Measurements from ENCODE around the gene ZBED1.

ZBED1 gene

DNA sequence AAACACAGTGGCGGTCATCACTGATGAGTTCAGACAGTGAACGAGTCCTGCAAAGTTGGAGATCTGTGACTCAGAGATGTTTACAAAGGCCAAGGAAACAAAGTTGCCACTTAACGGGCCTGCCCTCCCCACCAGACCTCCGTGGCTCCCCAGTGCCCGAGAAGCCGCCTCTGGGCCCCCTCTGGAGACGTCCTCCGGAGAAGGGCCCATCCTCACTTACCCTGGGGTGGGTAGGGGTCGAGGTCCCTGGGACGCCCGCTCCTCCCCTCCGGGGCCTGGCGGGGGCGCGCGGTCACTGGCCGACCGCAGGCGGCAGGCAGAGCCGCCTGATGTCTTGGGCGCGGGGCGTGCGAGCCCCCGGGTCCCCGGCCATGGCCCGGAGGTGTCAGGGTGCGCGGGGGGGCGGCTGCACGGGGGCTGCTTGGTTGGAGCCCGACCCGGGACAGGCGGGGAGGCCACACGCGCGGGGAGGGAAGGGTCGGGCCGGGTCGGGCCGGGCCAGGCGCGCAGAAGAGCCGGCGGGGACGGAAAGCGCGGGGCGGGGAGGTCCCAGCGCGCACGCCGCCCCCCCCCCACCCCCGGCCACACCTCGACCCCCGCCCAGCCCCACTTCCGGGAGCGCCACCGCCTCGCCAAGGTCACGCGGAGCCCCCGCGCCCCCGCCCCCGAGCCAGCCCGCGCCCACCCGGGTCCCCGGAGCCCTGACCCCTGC lies 529 bp downstream of the ZBED1 start:
- H3K27ac ChIP-seq, result peak overlapping the region; percentile 76
- TF ChIP-seq, protein P1, sequence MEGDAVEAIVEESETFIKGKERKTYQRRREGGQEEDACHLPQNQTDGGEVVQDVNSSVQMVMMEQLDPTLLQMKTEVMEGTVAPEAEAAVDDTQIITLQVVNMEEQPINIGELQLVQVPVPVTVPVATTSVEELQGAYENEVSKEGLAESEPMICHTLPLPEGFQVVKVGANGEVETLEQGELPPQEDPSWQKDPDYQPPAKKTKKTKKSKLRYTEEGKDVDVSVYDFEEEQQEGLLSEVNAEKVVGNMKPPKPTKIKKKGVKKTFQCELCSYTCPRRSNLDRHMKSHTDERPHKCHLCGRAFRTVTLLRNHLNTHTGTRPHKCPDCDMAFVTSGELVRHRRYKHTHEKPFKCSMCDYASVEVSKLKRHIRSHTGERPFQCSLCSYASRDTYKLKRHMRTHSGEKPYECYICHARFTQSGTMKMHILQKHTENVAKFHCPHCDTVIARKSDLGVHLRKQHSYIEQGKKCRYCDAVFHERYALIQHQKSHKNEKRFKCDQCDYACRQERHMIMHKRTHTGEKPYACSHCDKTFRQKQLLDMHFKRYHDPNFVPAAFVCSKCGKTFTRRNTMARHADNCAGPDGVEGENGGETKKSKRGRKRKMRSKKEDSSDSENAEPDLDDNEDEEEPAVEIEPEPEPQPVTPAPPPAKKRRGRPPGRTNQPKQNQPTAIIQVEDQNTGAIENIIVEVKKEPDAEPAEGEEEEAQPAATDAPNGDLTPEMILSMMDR (conservative IDR thresholded peaks at IDR 0.05), result peak; percentile 22; the same call in 1 of the 2 replicates
- TF ChIP-seq ZFX (IDR thresholded peaks at IDR 0.05), result peak; percentile 54

DNA sequence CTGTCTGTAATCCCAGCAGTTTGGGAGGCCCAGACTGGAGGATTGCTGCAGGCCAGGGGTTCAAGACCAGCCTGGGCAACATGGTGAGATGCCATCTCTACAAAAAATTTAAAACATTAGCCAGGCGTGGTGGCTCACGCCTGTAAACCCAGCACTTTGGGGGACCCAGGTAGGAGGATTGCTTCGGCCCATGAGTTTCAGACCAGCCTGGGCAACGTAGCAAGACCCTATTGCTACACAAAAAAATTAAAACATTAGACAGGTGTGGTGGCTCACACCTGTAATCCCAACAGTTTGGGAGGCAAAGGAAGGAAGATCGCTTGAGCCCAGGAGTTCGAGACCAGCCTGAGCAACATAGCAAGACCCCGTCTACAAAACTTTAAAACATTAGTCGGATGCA lies 1.3 kb downstream of the ZBED1 start:
- no peak overlapping the region for H3K27ac ChIP-seq
- TF ChIP-seq, protein P1 (conservative IDR thresholded peaks at IDR 0.05), result no peak
- no peak for TF ChIP-seq ZFX (IDR thresholded peaks at IDR 0.05)

DNA sequence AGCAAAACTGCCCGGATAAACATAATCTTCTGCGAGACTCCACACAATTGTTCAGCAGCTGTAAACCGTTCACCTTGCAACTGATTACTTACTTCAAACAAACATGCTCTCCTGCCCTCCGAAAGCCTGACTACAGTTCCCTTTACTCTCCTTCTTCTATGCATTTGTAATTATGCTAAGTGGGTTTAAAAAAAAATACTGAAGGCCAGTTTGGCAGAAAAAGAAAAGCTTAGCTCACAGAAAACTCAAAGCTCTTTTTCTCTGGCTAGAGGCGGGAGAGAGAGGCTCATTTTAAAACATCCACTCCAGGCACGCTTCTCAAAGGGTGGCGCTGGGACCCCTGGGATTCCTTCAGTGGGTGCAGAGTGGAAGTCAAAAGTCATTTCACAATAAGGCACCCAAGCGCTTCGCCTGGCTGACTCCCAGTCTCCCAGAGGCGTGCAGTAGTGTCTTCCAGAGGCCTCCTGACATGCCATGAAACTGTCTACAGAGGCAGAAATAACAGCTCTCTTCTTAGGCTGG lies 1.9 kb downstream of the ZBED1 start:
- H3K27ac ChIP-seq, result no peak overlapping the region
- no peak for TF ChIP-seq ZFX (IDR thresholded peaks at IDR 0.05)
- TF ChIP-seq, protein P1 (conservative IDR thresholded peaks at IDR 0.05), result no peak

DNA sequence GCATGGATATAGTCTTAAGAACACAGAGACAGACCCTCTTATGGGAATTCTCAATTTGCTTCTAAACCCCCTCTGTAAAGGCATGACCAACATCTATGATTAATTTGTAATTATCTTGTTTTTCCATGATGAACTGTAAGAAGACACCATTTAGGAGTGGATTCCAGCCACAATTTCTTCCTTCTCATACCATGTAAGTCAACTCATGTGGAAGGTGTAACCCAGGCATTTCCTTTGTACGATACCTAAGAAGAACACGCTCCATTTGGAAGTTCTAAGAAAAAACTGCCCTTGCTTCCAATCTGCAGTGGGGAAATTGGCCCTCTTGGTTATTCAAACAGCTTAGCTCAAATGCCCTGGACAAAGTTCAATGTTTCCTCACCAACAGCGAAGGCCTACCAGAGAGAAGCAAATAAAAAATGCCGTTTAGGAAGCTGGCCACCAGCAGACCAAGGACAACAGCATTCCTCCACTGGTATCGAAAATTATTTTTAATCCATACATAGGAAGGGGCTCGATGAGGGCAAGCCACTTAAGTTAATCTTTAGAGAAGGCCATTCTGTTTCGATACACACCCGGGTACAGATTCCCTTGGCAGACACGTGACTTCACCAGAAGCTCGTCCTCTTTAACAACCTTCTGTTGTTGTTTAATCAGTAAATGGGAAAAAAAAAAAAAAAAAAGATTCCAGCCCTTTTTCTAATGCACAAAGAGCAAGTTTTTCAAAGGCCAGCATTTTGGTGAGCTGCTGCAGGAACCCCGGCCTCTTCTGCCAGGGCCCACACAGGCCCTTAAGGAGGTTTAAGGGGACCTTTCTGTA lies 2.6 kb downstream of the ZBED1 start:
- TF ChIP-seq ZFX (IDR thresholded peaks at IDR 0.05), result no peak
- TF ChIP-seq, protein P1 (conservative IDR thresholded peaks at IDR 0.05), result no peak
- no peak overlapping the region for H3K27ac ChIP-seq

DNA sequence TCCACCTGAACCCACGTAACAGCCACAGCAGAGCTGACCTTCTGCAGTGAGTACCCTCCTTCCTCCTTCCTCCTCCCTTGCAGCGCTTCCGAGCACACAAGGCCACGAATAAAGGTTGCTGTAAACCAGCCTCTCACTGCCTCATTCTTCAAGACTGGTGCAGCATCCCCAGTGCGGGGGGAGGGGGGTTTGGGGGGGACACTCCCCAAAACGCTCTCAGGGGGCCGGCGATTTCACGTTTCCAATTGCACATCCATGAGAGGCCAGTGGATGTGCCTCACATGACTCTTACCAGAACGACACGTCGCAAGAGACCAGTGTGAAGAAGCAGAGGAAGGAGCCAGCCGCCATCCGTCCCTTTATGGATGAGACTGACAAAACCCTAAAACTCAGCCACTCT lies 5.2 kb downstream of the ZBED1 start:
- TF ChIP-seq ZFX (IDR thresholded peaks at IDR 0.05), result no peak
- TF ChIP-seq, protein P1 (conservative IDR thresholded peaks at IDR 0.05), result no peak
- no peak overlapping the region for H3K27ac ChIP-seq

DNA sequence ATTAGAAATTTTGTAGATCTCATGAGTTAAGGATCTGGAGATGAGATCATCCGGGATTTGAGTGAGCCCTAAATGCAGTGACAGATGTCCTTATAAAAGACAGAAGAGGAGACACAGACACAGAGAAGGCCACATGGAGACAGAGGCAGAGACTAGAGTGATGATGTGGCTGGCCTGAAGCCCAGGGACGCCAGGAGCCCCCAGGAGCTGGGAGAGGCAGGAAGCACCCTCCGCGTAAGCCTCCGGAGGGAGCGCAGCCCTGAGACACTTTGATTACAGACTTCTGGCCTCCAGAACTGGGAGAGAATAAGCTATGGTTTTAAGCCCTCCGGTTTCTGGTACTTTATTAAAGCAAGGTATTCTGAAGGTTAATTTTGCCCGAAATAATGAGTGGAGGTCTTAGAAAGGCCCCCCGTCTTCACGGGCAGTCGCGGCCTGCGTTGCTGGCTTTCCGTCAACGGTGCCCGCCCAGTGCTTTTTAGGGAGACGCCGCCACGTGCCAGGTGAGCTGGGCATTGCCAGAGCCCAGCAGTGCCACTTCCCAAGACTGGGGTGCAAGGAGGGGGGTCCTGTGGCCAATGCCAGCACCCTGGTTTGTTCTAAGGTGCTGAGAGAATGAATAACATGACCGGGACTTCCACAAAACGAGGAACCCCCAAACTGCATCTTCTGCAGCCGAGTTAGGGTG lies 8.1 kb downstream of the ZBED1 start:
- TF ChIP-seq, protein P1 (conservative IDR thresholded peaks at IDR 0.05), result no peak
- no peak for TF ChIP-seq ZFX (IDR thresholded peaks at IDR 0.05)
- H3K27ac ChIP-seq, result no peak overlapping the region
